Lung (tissue), 12 donors: ENCODE data around the gene FBXO2. TPM values are rescaled to one million over a fixed set of nuclear protein-coding genes. Genes with fewer than 3 reads are reported as not detected.

Experiments used
- ATAC-seq: fragments of 200-7000 bp; cut with Tn5 transposase; one replicate; pipeline ENCODE4 v1.9.1; 2020; ENCODE audit warnings: moderate number of reproducible peaks; ENCODE audit not compliant: insufficient read depth, low FRiP score
- DNase-seq, 3 donors: peaks; one replicate each; pipeline ENCODE4 v3.0.0-alpha.2; 2013 to 2017
- H3K27ac ChIP-seq, 2 donors: one replicate each; pipeline ENCODE4 v1.5.1; 2013; ENCODE audit warnings: mild to moderate bottlenecking in 2 of 2, moderate library complexity in 2 of 2, control low read depth in 1 of 2, inconsistent platforms in 1 of 2, low read depth in 1 of 2, low read length in 1 of 2
- H3K27me3 ChIP-seq, 3 donors: one replicate each; pipeline ENCODE4 v1.5.1; 2013; ENCODE audit warnings: low read length in 2 of 3; ENCODE audit not compliant: control insufficient read depth in 3 of 3, insufficient read depth in 3 of 3
- H3K36me3 ChIP-seq, 4 donors: one replicate each; pipeline ENCODE4 v1.5.1; 2013; ENCODE audit warnings: low read length in 4 of 4, mild to moderate bottlenecking in 1 of 4, moderate library complexity in 1 of 4; ENCODE audit not compliant: control insufficient read depth in 4 of 4, insufficient read depth in 4 of 4
- H3K4me1 ChIP-seq, 5 donors: one replicate each; pipeline ENCODE4 v1.5.1; 2013; ENCODE audit warnings: low read length in 5 of 5, mild to moderate bottlenecking in 2 of 5, moderate library complexity in 1 of 5; ENCODE audit not compliant: control insufficient read depth in 5 of 5, insufficient read depth in 5 of 5
- H3K4me3 ChIP-seq: one replicate; pipeline ENCODE4 v1.5.1; 2013; ENCODE audit warnings: mild to moderate bottlenecking, control low read depth, moderate library complexity
- H3K9ac ChIP-seq, 2 donors: one replicate each; pipeline ENCODE4 v1.5.1; 2013; ENCODE audit warnings: low read length in 2 of 2, control low read depth in 1 of 2; ENCODE audit not compliant: insufficient read depth in 1 of 2
- H3K9me3 ChIP-seq, 4 donors: one replicate each; pipeline ENCODE4 v1.5.1; 2013; ENCODE audit warnings: low read length in 3 of 4, mild to moderate bottlenecking in 1 of 4, moderate library complexity in 1 of 4; ENCODE audit not compliant: control insufficient read depth in 4 of 4, insufficient read depth in 3 of 4
- WGBS, 2 donors: extraction: QIAGEN DNeasy Blood & Tissue Kit; methylation state at CpG; one replicate each; pipeline ENCODE4 v1.1.7; 2013; 5-methylcytosine and 5-hydroxymethylcytosine counted together
- polyA plus RNA-seq, 2 donors: library from polyadenylated mRNA; stranded (reverse); fragments of 200-250 nt; gene quantifications; one replicate each; pipeline ENCODE4 v1.2.1, GENCODE V29; 2013
- total RNA-seq, 2 donors: library from RNA; depleted of rRNA in 1 of 2; stranded (reverse); fragments of >200 nt in 1 of 2; gene quantifications; one replicate each; pipeline ENCODE4 v1.2.1, GENCODE V29; 2014 to 2021
- TF ChIP-seq, protein P1 (sequence below): IDR thresholded peaks from 2 replicates; pipeline ENCODE4 v1.5.1; 2012; ENCODE audit warnings: mild to moderate bottlenecking; ENCODE audit errors: control extremely low read depth, extremely low read depth
- donor health status: control.
- donor health status: control.
- donor health status: Bipolar disorder and iron deficiency.
- donor health status: healthy.
- donor health status: DM: yes; HTN: yes; CAD: no.

Gene FBXO2
- total and polyA plus RNA-seq, 4 donors, result 0.20 to 12.5 (median 10.1) TPM

DNA sequence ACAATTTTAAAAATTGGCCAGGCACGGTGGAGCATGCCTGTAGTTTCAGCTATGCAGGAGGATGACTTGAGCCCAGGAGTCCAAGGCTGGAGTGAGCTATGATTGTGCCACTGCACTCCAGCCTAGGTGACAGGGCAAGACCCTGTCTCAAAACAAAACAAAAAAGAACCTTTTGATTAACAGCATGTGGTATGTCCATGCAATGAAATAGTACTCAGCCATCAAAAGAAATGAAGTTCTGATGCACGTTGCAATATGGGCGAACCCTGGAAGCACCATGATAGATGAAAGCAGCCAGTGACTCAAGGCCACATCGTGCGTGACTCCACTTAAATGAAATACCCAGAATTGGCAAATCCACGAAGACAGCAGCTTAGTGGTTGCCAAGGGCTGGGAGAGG, 47.5 kb downstream of the FBXO2 start:
- peaks cover 0 to 3% (median 0%) of the 10 kb centered on the region in 3 donors for H3K27me3 ChIP-seq
- H3K36me3 ChIP-seq, result no peaks in the 10 kb centered on the region
- WGBS, 2 donors, result 81 to 90% methylated on average over 6 of the region's 6 CpGs
- peaks cover 0 to 5% (median 2%) of the 10 kb centered on the region in 4 donors for H3K9me3 ChIP-seq
- no peak for DNase-seq
- no peak for ATAC-seq
- H3K9ac ChIP-seq, result no peak overlapping the region
- no peaks in the 10 kb centered on the region for H3K4me1 ChIP-seq
- TF ChIP-seq, protein P1, sequence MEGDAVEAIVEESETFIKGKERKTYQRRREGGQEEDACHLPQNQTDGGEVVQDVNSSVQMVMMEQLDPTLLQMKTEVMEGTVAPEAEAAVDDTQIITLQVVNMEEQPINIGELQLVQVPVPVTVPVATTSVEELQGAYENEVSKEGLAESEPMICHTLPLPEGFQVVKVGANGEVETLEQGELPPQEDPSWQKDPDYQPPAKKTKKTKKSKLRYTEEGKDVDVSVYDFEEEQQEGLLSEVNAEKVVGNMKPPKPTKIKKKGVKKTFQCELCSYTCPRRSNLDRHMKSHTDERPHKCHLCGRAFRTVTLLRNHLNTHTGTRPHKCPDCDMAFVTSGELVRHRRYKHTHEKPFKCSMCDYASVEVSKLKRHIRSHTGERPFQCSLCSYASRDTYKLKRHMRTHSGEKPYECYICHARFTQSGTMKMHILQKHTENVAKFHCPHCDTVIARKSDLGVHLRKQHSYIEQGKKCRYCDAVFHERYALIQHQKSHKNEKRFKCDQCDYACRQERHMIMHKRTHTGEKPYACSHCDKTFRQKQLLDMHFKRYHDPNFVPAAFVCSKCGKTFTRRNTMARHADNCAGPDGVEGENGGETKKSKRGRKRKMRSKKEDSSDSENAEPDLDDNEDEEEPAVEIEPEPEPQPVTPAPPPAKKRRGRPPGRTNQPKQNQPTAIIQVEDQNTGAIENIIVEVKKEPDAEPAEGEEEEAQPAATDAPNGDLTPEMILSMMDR, result no peak
- H3K4me3 ChIP-seq, result no peak overlapping the region
- H3K27ac ChIP-seq, result no peak overlapping the region

DNA sequence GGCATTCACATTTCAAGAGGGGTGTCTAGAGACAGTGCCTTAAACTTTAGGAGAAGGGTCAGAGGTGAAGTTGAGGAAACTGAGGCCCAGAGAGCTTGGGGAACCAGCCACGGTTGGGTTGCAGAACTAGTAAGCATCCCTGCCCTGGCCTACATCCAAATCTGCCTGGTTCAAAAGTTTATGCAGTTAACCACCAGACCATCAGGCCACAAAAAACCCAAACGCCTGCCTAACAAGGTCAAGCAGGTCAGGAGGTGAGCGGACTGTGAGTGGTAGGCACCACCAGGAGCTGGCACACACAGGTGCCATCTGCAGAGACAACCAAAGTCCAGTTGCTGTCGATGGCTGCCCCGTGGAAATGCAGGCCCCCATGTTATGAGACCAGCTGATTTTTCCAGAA, 51.2 kb downstream of the FBXO2 start:
- no peak overlapping the region for H3K27ac ChIP-seq
- no peak for DNase-seq
- no peaks in the 10 kb centered on the region for H3K36me3 ChIP-seq
- no peak overlapping the region for H3K4me3 ChIP-seq
- 78 to 81% methylated on average over 5 of the region's 5 CpGs for WGBS, 2 donors
- TF ChIP-seq, protein P1, result no peak
- H3K4me1 ChIP-seq, result no peaks in the 10 kb centered on the region
- peaks cover 0 to 5% (median 2%) of the 10 kb centered on the region in 4 donors for H3K9me3 ChIP-seq
- H3K27me3 ChIP-seq, result peaks cover 0 to 6% (median 0%) of the 10 kb centered on the region in 3 donors
- H3K9ac ChIP-seq, result no peak overlapping the region
- ATAC-seq, result no peak

- H3K4me3 ChIP-seq, result no peak overlapping the region
- no peak overlapping the region for H3K9ac ChIP-seq
- DNase-seq, result no peak
- H3K27ac ChIP-seq, result no peak overlapping the region
- peaks cover 0 to 6% (median 0%) of the 10 kb centered on the region in 3 donors for H3K27me3 ChIP-seq
- no peaks in the 10 kb centered on the region for H3K36me3 ChIP-seq
- H3K4me1 ChIP-seq, result no peaks in the 10 kb centered on the region
- ATAC-seq, result no peak
- TF ChIP-seq, protein P1, result no peak
- WGBS, 2 donors, result 69 to 71% methylated on average over 3 of the region's 3 CpGs
- peaks cover 0 to 5% (median 2%) of the 10 kb centered on the region in 4 donors for H3K9me3 ChIP-seq
Observed at GRCh38 chr1:11602424-11602823, 51.8 kb downstream of the FBXO2 start.

- 74 to 77% methylated on average over 7 of the region's 7 CpGs for WGBS, 2 donors
- H3K4me1 ChIP-seq, result no peaks in the 10 kb centered on the region
- DNase-seq (no peak), ATAC-seq (no peak)
- H3K4me3 ChIP-seq, result no peak overlapping the region
- no peaks in the 10 kb centered on the region for H3K36me3 ChIP-seq
- H3K27ac ChIP-seq, result no peak overlapping the region
- no peak overlapping the region for H3K9ac ChIP-seq
- H3K9me3 ChIP-seq, result no peaks in the 10 kb centered on the region
- TF ChIP-seq, protein P1, result no peak
- H3K27me3 ChIP-seq, result peaks cover 0 to 6% (median 0%) of the 10 kb centered on the region in 3 donors
Observed at GRCh38 chr1:11600836-11601235, 53.4 kb downstream of the FBXO2 start.
